Ishikawa (cell line): ENCODE measurements around the gene MIA.

Source experiments
- CEBPB ChIP-seq: IDR thresholded peaks from 2 replicates; pipeline ENCODE4 v1.6.1; 2012
- CREB1 ChIP-seq: IDR thresholded peaks from 2 replicates; pipeline ENCODE4 v1.6.1; 2012; ENCODE audit warnings: low read depth
- EGR1 ChIP-seq: IDR thresholded peaks from 2 replicates; pipeline ENCODE4 v1.6.1; 2012
- EP300 ChIP-seq: IDR thresholded peaks from 2 replicates; pipeline ENCODE4 v1.6.1; 2012; ENCODE audit warnings: borderline replicate concordance
- FOXM1 ChIP-seq: IDR thresholded peaks from 2 replicates; pipeline ENCODE4 v1.6.1; 2012; ENCODE audit warnings: low read depth, borderline replicate concordance
- NFIC ChIP-seq: IDR thresholded peaks from 2 replicates; pipeline ENCODE4 v1.6.1; 2012
- RAD21 ChIP-seq: IDR thresholded peaks from 2 replicates; pipeline ENCODE4 v1.6.1; 2012; ENCODE audit warnings: low read depth
- TCF12 ChIP-seq: IDR thresholded peaks from 2 replicates; pipeline ENCODE4 v1.6.1; 2012; ENCODE audit warnings: low read depth
- TEAD4 ChIP-seq: IDR thresholded peaks from 2 replicates; pipeline ENCODE4 v1.6.1; 2012
- USF1 ChIP-seq: IDR thresholded peaks from 2 replicates; pipeline ENCODE4 v1.6.1; 2012
- YY1 ChIP-seq: IDR thresholded peaks from 2 replicates; pipeline ENCODE4 v1.6.1; 2012; ENCODE audit warnings: low read depth
- ZBTB7A ChIP-seq: IDR thresholded peaks from 2 replicates; pipeline ENCODE4 v1.6.1; 2012; ENCODE audit warnings: low read depth
- TF ChIP-seq, protein P1 (sequence below): IDR thresholded peaks from 2 replicates; pipeline ENCODE4 v1.6.1; 2012; ENCODE audit warnings: low read depth, mild to moderate bottlenecking

MIA gene

GRCh38 chr19:40818480-40819399 is 43.4 kb downstream of the MIA start:
- TF ChIP-seq NFIC (peak; percentile 55; the same call in 1 of the 2 replicates), RAD21 (peak; percentile 28; the same call in 1 of the 2 replicates)

DNA sequence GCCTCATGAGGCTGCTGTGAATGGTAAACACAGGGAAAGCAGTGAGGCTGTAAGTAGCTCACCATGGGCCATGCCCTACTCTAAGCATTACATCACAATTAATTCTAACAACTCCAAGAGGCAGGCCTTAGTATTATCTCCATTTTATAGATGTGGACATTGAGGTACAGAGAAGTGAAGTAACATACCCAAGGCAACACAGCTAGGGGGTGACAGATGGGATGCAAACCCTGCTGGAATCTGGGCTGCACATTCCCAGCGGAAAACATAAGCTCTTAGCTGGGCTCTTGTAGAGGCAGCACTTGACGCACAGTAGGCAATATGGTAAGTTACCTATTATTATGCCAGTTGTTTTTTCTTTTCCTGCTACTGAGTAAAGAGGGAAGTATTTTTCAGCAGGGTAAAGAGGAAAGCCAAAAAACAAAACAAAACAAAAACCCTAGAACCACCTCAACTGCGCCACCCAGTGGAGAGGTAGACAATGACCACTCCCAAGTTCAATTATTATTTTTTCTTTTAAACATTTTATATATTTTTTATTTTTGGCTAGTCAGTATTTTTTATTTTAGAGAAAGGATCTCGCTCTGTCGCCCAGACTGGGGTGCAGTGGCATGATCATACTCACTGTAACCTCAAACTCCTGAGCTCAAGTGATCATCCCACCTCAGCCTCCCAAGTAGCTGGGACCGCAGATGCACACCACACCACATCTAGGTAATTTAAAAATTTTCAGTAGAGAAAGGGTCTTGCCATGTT is 44.3 kb downstream of the MIA start:
- TF ChIP-seq RAD21: peak; percentile 67

DNA sequence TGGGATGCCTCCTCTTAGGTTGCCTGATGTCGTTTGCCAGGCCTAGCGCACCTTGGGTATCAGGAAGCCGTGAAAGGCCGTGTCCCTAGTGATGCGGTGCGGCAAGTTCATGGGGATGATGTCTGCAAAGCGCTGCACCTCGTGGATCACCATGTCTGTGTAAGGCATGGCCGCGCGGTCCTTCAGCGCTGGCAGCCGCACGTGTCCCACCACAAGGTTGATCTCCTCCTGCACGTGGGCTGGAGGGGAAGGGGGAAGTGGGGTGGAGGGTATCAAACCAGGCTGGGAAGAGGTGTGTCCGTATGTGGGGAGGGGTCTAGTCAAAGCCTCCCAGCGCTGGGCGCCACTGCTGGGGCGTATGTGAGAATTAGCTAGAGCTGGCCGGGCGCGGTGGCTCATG is 46.8 kb downstream of the MIA start:
- TF ChIP-seq ZBTB7A (no peak), FOXM1 (no peak), TEAD4 (no peak), TCF12 (no peak), RAD21 (no peak), EP300 (no peak), USF1 (no peak), YY1 (no peak), CEBPB (no peak), CREB1 (no peak), EGR1 (no peak)
- TF ChIP-seq, protein P1, sequence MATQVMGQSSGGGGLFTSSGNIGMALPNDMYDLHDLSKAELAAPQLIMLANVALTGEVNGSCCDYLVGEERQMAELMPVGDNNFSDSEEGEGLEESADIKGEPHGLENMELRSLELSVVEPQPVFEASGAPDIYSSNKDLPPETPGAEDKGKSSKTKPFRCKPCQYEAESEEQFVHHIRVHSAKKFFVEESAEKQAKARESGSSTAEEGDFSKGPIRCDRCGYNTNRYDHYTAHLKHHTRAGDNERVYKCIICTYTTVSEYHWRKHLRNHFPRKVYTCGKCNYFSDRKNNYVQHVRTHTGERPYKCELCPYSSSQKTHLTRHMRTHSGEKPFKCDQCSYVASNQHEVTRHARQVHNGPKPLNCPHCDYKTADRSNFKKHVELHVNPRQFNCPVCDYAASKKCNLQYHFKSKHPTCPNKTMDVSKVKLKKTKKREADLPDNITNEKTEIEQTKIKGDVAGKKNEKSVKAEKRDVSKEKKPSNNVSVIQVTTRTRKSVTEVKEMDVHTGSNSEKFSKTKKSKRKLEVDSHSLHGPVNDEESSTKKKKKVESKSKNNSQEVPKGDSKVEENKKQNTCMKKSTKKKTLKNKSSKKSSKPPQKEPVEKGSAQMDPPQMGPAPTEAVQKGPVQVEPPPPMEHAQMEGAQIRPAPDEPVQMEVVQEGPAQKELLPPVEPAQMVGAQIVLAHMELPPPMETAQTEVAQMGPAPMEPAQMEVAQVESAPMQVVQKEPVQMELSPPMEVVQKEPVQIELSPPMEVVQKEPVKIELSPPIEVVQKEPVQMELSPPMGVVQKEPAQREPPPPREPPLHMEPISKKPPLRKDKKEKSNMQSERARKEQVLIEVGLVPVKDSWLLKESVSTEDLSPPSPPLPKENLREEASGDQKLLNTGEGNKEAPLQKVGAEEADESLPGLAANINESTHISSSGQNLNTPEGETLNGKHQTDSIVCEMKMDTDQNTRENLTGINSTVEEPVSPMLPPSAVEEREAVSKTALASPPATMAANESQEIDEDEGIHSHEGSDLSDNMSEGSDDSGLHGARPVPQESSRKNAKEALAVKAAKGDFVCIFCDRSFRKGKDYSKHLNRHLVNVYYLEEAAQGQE: no peak
